GM20431 (cell line): Measurements from ENCODE around the gene CELF5.

Experiments
- in situ Hi-C: fragments of 300-500 bp; cut with MseI, MboI; formaldehyde crosslinking; loops from one replicate; pipeline ENCODE4 v1.15.0; 2020; ENCODE audit warnings: low sequenced_read_pairs; ENCODE audit not compliant: unreplicated experiment

Gene CELF5

DNA sequence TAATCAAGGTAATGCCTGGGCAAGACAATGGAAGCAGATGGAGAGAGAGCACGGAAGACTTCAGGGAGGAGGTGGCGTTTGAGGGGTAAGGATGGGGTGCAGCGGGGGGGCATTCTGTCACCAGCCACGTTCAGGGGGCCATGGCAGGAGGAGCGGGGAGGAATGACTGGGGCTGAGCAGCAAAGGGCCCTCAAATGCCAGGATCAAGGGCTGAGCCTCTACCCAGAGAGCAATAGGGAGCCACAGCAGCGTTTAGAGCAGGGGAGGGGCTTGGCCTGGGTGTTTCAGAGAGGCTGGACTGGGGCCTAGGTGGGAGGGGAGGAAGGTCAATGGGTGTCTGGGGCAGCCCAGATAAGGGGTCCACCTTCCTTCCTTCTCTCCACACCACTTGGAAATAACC, 44.3 kb downstream of the CELF5 start:
- in situ Hi-C loops, result no loop called here

DNA sequence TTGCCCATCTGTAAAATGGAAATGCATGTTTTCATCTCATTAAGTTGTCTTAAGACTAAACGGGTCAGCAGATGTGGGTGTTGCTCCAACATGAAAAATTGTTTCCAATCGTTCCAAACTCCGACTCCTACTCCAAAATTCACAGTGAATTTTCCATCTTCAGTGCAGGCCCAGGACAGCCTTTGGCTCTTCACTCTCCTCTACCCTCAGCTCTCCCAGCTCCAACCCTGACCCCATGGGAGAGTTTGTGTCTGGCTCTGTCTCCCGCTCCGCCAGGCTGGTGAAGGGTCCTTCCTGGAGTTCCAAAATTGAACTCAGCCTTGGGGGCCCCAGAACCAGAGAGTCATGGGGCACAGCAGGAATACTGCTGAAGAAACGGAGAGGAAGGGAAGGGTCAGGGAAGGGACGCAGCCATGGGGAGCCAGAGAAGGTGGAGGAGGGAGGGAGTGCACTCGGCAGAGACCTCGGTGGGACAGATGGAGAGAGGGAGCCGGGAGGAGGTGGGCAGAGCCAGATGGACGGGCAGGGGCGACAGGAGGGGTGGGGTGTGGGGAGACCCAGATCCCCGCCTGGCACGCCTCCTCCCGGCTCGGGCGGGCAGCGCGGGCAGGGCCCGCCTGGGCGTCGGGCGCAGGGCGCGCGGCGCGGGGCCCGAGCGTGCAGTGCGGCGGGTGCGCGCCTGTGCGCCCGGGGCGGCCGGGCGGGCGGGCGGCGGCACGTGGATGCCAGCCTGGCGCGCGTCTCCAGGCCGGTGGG, 45.6 kb downstream of the CELF5 start:
- in situ Hi-C loops, result no loop called here

DNA sequence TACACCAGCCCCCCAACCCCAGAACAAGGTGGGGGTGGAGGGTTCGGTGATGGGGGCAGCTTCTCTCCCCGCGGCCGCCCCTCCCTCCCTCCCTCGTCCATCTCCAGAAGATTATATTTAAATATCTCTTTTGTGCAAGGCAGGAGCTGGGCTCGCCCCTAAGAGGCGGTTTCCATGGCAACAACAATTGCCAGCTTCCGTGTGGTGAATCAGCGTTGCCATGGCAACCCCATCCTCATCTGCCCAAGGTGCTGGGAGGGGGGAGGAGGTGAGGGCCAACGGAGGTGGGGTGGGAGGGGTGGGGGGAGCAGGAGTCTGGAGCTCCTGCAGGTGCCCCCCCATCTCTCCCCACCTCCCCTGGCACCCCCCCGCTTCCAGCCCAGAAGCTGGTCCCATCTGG, 46.4 kb downstream of the CELF5 start:
- in situ Hi-C loops, result no loop called here

GRCh38 chr19:3272401-3272931, 48.0 kb downstream of the CELF5 start:
- in situ Hi-C loops, result no loop called here

GRCh38 chr19:3272952-3273351, 48.5 kb downstream of the CELF5 start:
- in situ Hi-C loops, result no loop called here

- in situ Hi-C loops, result no loop called here
These were observed 49.9 kb downstream of the CELF5 start for GRCh38 chr19:3274245-3274941.

DNA sequence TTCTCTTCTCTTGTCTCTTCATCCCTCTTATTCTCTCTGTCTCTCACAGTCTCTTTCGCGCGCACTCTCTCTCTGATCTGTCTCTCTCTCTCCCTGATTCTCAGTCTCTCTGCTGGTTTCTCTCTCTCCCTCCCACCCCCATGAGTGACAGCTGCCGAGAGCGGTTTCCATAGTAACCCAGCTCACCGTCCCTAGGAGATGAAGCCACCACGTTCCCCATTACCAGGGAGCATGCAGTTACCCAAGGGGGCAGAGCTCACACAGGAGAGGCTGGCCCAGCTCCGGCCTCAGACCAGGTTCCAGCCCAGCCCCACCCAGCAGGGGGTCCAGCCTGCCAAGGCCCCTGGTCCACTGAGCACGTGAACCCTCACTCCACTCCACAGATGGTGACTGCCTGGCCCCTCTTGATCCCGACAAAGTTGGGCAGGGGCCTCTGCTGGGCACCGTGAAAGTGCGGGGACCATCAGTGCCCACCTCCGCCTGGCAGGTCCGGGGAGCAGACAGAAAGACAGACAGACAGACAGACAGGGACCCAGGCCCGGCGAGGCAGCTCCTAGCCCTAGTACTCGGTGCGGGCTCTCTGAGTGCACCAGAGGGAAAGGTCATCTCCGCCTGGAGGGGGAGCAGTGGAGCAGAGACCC, 50.6 kb downstream of the CELF5 start:
- in situ Hi-C loops, result no loop called here

DNA sequence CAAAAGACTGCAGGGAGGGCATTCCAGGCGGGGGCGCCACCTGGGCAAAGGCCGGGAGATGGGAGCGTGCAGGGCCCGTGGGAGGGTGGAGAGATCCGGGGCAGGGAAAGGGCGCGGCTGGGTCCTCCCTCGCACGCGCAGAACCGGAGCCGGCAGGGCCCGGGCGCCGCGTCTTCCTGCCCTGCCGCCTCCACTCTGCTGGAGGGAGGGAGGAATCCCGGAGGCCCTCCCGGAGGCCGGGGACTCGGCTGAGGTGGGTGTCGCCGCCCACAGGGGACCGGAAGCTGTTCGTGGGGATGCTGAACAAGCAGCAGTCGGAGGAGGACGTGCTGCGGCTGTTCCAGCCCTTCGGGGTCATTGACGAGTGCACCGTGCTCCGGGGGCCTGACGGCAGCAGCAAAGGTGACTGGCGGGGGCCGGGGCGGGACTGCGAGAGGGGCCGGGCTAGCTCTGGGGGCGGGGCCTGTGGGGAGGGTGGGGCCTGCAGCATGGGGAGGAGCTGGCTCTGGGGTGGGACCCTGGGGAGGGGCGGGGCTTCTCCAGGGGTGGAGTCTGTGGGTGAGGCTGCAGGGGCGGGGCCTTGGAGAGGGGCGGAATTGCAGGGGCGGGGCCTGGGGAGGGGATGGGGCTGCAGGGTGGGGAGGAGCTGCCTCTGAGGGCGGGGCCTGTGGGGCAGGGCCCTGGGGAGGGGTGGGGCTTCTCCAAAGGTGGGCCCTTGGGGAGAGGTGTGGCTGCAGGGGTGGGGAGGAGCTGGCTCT, 51.3 kb downstream of the CELF5 start:
- in situ Hi-C loops, result no loop called here

GRCh38 chr19:3276341-3276799, 51.9 kb downstream of the CELF5 start:
- in situ Hi-C loops, result no loop called here

- in situ Hi-C loops, result no loop called here
These were observed 53.2 kb downstream of the CELF5 start for GRCh38 chr19:3277649-3278048.

GRCh38 chr19:3278294-3278693, 53.8 kb downstream of the CELF5 start:
- in situ Hi-C loops, result no loop called here

DNA sequence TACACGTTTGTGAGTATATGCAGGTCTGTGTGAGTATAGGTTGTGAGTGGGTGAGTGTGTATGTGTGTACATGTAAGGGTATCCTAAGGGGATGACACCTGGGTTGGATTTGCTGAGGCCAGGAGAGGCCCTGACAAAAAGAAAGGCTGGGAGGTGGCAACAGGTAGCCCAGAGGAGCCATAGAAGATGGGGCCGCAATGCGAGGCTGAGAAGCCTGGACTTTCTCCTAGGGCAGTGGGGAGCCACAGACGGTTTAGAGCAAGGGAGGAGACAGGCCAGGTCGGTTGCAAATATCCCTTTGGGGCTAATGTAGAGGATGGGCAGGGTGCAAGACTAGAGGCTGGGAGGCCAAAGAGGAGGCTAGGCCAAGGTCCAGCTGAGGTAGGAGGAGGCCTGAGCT, 54.3 kb downstream of the CELF5 start:
- in situ Hi-C loops, result no loop called here

- in situ Hi-C loops, result no loop called here
These were observed 54.8 kb downstream of the CELF5 start for GRCh38 chr19:3279306-3279705.

- in situ Hi-C loops, result no loop called here
These were observed 56.6 kb downstream of the CELF5 start for GRCh38 chr19:3281026-3281425.

- in situ Hi-C loops, result no loop called here
These were observed 57.7 kb downstream of the CELF5 start for GRCh38 chr19:3282155-3282554.

DNA sequence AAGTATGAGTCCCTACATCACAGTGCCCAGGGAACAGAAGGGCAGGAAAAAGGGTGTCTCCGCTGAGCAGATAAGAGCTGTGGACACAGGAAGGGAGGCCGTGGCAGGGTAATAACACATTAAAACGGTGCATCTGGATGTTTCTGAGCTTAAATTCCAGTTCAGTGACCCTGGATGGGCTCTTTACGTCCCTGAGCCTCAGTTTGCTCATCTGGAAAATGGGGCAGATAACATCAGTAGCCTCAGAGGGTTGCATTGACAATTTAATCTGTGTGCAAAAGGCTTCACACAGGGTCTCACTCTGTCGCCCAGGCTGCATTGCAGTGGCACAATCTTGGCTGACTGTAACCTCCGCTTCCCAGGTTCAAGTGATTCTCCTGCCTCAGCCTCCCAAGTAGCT, 58.1 kb downstream of the CELF5 start:
- in situ Hi-C loops, result no loop called here

- in situ Hi-C loops, result no loop called here
These were observed 58.8 kb downstream of the CELF5 start for GRCh38 chr19:3283246-3283751.

GRCh38 chr19:3283886-3284657, 59.6 kb downstream of the CELF5 start:
- in situ Hi-C loops, result no loop called here
